Ovary (tissue), 3 donors: Measurements from ENCODE around the gene OTULIN.

ENCODE experiments used
- POLR2A ChIP-seq: fragments of 450-650 bp; IDR thresholded peaks from one replicate; pipeline ENCODE4 v1.6.1; 2017; ENCODE audit warnings: antibody characterized with exemption, mild to moderate bottlenecking, moderate library complexity
- TF ChIP-seq, protein P1 (sequence below), 3 donors: fragments of 450-650 bp in 2 of 3; fragments of 200-600 bp in 1 of 3; IDR thresholded peaks; one replicate each; pipeline versions ENCODE4 v1.5.1 to v1.8.0; 2016 to 2022; ENCODE audit warnings: antibody characterized with exemption in 3 of 3, mild to moderate bottlenecking in 1 of 3
- donor health status: DM: no; HTN: no; CAD: no.

DNA sequence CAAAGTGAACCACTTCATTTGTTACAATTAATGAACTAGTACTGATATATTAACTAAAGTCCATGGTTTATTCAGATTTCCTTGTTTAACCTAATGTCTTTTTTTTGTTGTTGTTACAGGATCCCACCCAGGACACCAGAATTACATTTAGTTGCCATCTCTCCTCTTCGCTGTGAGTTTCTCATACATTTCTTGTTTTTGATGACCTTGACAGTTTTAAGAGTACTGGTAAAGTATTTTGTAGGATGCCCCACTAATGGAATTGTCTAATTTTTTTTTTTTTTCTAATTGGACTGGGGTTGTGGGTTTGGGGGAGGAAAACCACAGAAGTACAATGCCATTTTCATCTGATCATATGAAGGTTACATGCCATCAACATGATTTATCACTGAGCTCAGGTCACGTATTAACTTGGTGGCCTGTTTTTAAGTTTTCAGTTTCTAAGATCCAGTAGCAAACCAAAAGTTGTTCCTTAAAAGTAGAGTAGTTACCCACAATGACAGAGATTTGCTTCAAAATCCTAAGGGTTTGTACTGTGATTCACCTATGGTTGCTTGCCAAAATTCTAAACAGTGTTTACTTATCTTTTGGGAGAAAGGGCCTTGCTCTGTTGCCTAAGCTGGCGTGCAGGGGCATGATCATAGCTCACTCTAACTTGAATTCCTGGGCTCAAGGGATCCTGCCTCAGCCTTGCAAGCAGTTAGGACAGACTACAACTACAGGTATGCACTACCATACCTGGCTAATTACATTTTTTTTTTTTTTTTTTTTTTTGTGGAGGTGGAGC is 4.5 kb upstream of the OTULIN start:
- TF ChIP-seq, protein P1, sequence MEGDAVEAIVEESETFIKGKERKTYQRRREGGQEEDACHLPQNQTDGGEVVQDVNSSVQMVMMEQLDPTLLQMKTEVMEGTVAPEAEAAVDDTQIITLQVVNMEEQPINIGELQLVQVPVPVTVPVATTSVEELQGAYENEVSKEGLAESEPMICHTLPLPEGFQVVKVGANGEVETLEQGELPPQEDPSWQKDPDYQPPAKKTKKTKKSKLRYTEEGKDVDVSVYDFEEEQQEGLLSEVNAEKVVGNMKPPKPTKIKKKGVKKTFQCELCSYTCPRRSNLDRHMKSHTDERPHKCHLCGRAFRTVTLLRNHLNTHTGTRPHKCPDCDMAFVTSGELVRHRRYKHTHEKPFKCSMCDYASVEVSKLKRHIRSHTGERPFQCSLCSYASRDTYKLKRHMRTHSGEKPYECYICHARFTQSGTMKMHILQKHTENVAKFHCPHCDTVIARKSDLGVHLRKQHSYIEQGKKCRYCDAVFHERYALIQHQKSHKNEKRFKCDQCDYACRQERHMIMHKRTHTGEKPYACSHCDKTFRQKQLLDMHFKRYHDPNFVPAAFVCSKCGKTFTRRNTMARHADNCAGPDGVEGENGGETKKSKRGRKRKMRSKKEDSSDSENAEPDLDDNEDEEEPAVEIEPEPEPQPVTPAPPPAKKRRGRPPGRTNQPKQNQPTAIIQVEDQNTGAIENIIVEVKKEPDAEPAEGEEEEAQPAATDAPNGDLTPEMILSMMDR (IDR thresholded peaks at IDR 0.05): no peak
- TF ChIP-seq POLR2A: no peak
